Measurements from ENCODE around the gene TMEM125. TPM values are rescaled to one million over a fixed set of nuclear protein-coding genes. Genes with fewer than 3 reads are reported as not detected.
A peak's percentile ranks its signal among the peaks of the same experiment; 100 is the strongest.

Gene TMEM125
- total and polyA plus RNA-seq, 9 of the 15 experiments (the other 6 are each of a cell fraction or from before 2014, with no cell fraction given) = 0.07 to 0.08 TPM; not detected in 7

- TF ChIP-seq ZNF280B (CRISPR knock-in tag; IDR thresholded peaks at IDR 0.05) = no peak
- TF ChIP-seq SAFB2 (IDR thresholded peaks at IDR 0.05; ENCODE audit: borderline replicate concordance, low read depth, low read length, severe bottlenecking) = no peak
- TF ChIP-seq SRSF9 (IDR thresholded peaks at IDR 0.05; ENCODE audit: borderline replicate concordance, low read depth, low read length) = no peak
- TF ChIP-seq ELF2 (CRISPR knock-in tag; IDR thresholded peaks at IDR 0.05) = 0 out of 2 replicates have a peak, but pooled peaks have one; percentile 25
- TF ChIP-seq KLF6 (CRISPR knock-in tag; IDR thresholded peaks at IDR 0.05; ENCODE audit: borderline replicate concordance) = 0 out of 2 replicates have a peak, but pooled peaks have one; percentile 20
- peak; percentile 36; the same call in 1 of the 2 replicates for TF ChIP-seq NFRKB (IDR thresholded peaks at IDR 0.05; ENCODE audit: low read depth)
- TF ChIP-seq HNRNPK (IDR thresholded peaks at IDR 0.05; ENCODE audit: low read depth, low read length, poor library complexity, severe bottlenecking) = no peak
- no peak for TF ChIP-seq THAP7 (CRISPR knock-in tag; IDR thresholded peaks at IDR 0.05)
These were observed 4.5 kb downstream of the TMEM125 start (continued) for GRCh38 chr1:43274125-43274803.
